CD4-positive, alpha-beta T cell treated with Interleukin-15 for 4 hours (primary cell): ENCODE measurements around the gene CDH6.
"Not testable (repeated sequence)": the region's sequence is repeated elsewhere in the genome, so short reads cannot be mapped to it uniquely, and the experiment has no call there.

Experiments used
- DNase-seq: peaks from one replicate; pipeline ENCODE4 v3.0.0-alpha.2; 2020; ENCODE audit warnings: low spot score

CDH6 gene

GRCh38 chr5:31333475-31333874 is 140.0 kb downstream of the CDH6 start:
- DNase-seq, result no peak

GRCh38 chr5:31334061-31334860 is 140.8 kb downstream of the CDH6 start:
- no peak for DNase-seq

- no peak for DNase-seq
These were observed 142.0 kb downstream of the CDH6 start for GRCh38 chr5:31335456-31335855.

- no peak for DNase-seq
These were observed 150.5 kb downstream of the CDH6 start for GRCh38 chr5:31343946-31344345.

GRCh38 chr5:31346896-31347551 is 153.5 kb downstream of the CDH6 start:
- DNase-seq, result no peak

- DNase-seq, result no peak
These were observed 154.0 kb downstream of the CDH6 start for GRCh38 chr5:31347552-31347905.

GRCh38 chr5:31350395-31350794 is 156.9 kb downstream of the CDH6 start:
- DNase-seq, result no peak

- DNase-seq, result no peak
These were observed 161.9 kb downstream of the CDH6 start for GRCh38 chr5:31355337-31355736.

- no peak for DNase-seq
These were observed 163.6 kb downstream of the CDH6 start for GRCh38 chr5:31357038-31357437.

- DNase-seq, result no peak
These were observed 166.4 kb downstream of the CDH6 start for GRCh38 chr5:31359839-31360238.

GRCh38 chr5:31361234-31361633 is 167.7 kb downstream of the CDH6 start:
- no peak for DNase-seq

- not testable (repeated sequence) for DNase-seq
These were observed 168.4 kb downstream of the CDH6 start for GRCh38 chr5:31361704-31362528.

- no peak for DNase-seq
These were observed 169.0 kb downstream of the CDH6 start for GRCh38 chr5:31362529-31362900.

- no peak for DNase-seq
These were observed 169.6 kb downstream of the CDH6 start for GRCh38 chr5:31362931-31363568.

GRCh38 chr5:31364881-31365636 is 171.6 kb downstream of the CDH6 start:
- DNase-seq, result no peak

- no peak for DNase-seq
These were observed 172.3 kb downstream of the CDH6 start for GRCh38 chr5:31365776-31366175.

GRCh38 chr5:31366941-31367340 is 173.5 kb downstream of the CDH6 start:
- DNase-seq, result no peak

- DNase-seq, result no peak
These were observed 178.6 kb downstream of the CDH6 start for GRCh38 chr5:31372124-31372523.

GRCh38 chr5:31375999-31376720 is 182.7 kb downstream of the CDH6 start:
- no peak for DNase-seq

- no peak for DNase-seq
These were observed 183.9 kb downstream of the CDH6 start for GRCh38 chr5:31377274-31377946.
